Central memory CD8-positive, alpha-beta T cell (primary cell): ENCODE measurements around the gene PRSS33.

Experiments used
- ATAC-seq: fragments of 150-1000 bp; cut with Tn5 transposase; replicated peaks from 2 replicates; pipeline ENCODE4 v1.10.0; 2022; ENCODE audit warnings: mild to moderate bottlenecking, moderate FRiP score, moderate number of reproducible peaks; ENCODE audit not compliant: poor library complexity, severe bottlenecking; ENCODE audit errors: extremely low read depth
- DNase-seq, 2 donors: peaks; one replicate each; pipeline ENCODE4 v3.0.0; 2021; ENCODE audit warnings: low spot score in 2 of 2
- H3K27ac Mint-ChIP-seq: one replicate; pipeline ENCODE4 v1.8.0; 2022; ENCODE audit warnings: low read depth, mild to moderate bottlenecking, moderate library complexity, mixed read lengths
- H3K27me3 Mint-ChIP-seq: one replicate; pipeline ENCODE4 v1.8.0; 2022; ENCODE audit warnings: mixed read lengths
- H3K36me3 Mint-ChIP-seq: one replicate; pipeline ENCODE4 v1.8.0; 2022; ENCODE audit warnings: mild to moderate bottlenecking, moderate library complexity, mixed read lengths; ENCODE audit not compliant: insufficient read depth
- H3K4me1 Mint-ChIP-seq: one replicate; pipeline ENCODE4 v1.8.0; 2022; ENCODE audit warnings: mixed read lengths
- H3K4me3 Mint-ChIP-seq: one replicate; pipeline ENCODE4 v1.8.0; 2022; ENCODE audit warnings: mild to moderate bottlenecking, moderate library complexity, mixed read lengths
- H3K9me3 Mint-ChIP-seq: one replicate; pipeline ENCODE4 v1.8.0; 2022; ENCODE audit warnings: mixed read lengths

The PRSS33 gene

DNA sequence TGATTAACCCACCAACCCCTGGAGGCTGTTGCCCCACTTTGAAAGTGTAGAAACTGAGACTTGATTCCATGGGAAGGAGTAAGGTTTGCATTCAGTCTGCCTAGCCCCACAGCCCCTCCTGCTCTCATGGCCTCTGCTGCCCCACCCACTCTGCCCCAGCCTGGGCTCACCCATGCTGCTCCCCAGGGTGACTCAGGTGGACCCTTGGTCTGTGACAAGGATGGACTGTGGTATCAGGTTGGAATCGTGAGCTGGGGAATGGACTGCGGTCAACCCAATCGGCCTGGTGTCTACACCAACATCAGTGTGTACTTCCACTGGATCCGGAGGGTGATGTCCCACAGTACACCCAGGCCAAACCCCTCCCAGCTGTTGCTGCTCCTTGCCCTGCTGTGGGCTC, 17.4 kb upstream of the PRSS33 start:
- H3K27me3 Mint-ChIP-seq, result peaks cover 51% of the 10 kb centered on the region
- H3K4me1 Mint-ChIP-seq, result no peaks in the 10 kb centered on the region
- H3K9me3 Mint-ChIP-seq, result peaks cover 5% of the 10 kb centered on the region
- no peak overlapping the region for H3K27ac Mint-ChIP-seq
- no peak for ATAC-seq
- peaks cover 2% of the 10 kb centered on the region for H3K36me3 Mint-ChIP-seq
- H3K4me3 Mint-ChIP-seq, result no peak overlapping the region
- DNase-seq, result no peak

DNA sequence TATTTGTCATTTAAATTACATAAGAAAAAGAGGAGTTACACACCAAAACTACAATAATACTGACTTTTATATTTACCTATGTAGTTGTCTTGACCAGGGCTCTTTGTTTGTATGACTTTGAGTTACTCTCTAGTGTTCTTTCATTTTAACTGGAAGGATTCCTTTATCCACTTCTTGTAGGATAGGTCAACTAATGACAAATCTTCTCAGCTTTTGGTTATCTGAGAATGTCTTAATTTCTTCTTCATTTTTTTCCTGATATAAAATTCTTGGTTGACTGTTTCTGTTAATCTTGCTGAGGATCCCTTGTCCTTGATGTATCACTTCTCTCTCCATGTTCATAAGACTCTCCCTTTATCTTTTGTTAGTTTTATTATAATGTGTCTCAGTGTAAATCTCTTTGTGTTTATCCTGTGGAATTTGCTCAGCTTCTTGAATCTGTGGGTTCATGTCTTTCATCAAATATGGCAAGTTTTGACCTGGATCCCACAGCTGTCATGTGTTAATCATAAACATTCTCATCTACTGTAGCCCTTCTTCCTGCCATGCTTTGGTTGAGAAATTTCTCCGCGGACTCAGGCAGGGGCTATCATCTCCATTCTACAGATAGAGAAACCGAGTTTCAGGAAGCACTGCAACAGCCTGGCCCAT, 16.3 kb upstream of the PRSS33 start:
- DNase-seq (no peak), ATAC-seq (no peak)
- Mint-ChIP-seq H3K27me3 (peaks cover 41% of the 10 kb centered on the region), H3K4me1 (no peaks in the 10 kb centered on the region), H3K4me3 (no peak overlapping the region), H3K9me3 (peaks cover 5% of the 10 kb centered on the region), H3K36me3 (peaks cover 2% of the 10 kb centered on the region), H3K27ac (no peak overlapping the region)

DNA sequence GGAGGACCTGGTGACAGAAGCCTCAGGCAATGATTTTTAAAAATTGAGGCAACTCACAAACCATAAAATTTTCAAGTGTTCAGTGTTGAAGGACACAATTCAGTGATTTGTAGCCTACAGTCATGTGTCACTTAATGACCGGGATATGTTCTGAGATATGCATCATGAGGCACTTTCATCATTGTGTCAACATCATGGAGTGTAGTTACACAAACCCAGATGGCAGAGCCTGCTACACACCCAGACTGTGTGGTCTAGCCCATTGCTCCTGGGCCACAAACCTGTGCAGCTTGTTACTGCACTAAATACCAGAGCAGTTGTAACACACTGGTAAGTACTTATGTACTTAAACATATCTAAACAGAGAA, 12.5 kb upstream of the PRSS33 start:
- H3K27ac Mint-ChIP-seq, result no peak overlapping the region
- H3K4me1 Mint-ChIP-seq, result no peaks in the 10 kb centered on the region
- no peak overlapping the region for H3K4me3 Mint-ChIP-seq

DNA sequence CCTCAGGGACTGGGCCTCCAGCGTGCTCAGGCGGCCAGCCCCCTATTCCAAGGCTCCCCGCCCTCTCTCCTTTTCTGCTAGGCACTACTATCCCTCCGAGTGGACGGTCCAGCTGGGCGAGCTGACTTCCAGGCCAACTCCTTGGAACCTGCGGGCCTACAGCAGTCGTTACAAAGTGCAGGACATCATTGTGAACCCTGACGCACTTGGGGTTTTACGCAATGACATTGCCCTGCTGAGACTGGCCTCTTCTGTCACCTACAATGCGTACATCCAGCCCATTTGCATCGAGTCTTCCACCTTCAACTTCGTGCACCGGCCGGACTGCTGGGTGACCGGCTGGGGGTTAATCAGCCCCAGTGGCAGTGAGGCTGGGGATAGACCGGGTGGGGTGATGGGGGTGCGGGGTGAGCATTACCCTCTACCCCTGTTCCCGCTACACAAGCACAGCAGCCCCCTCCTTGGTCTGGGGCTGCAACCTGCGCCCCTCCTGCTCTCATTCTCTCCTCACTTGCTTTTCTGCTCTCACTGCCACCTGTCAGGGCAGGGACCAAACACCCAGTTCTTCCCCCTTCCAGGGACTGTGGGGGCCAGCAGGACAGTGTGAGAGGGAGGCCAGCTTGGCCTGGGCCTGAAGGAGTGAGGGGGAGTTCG, 12.0 kb upstream of the PRSS33 start:
- no peak for ATAC-seq

More for the DNA sequence above, 12.5 kb upstream of the PRSS33 start:
- ATAC-seq (no peak), DNase-seq (no peak)
- Mint-ChIP-seq H3K27me3 (peaks cover 11% of the 10 kb centered on the region), H3K9me3 (peaks cover 5% of the 10 kb centered on the region), H3K36me3 (no peaks in the 10 kb centered on the region)

DNA sequence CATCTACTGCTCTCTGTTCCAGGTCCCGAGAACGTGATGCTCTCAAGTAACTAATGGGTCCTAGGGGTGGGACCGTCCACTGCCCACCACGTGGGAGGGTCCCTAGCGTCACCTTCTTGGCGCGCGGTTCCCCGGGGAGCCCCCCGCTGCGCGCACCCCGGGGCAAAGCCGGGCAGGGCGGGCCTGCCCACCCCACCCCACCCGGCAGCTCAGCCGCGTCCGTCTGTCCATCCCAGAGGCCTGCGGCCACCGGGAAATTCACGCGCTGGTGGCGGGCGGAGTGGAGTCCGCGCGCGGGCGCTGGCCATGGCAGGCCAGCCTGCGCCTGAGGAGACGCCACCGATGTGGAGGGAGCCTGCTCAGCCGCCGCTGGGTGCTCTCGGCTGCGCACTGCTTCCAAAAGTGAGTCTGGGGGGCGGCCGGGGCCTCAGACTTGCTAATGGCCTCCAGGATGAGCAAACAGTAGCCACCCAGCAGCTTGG, 11.4 kb upstream of the PRSS33 start:
- DNase-seq (no peak), ATAC-seq (no peak)
- Mint-ChIP-seq H3K27ac (no peak overlapping the region), H3K9me3 (peaks cover 2% of the 10 kb centered on the region), H3K36me3 (no peaks in the 10 kb centered on the region), H3K27me3 (peaks cover 20% of the 10 kb centered on the region), H3K4me1 (no peaks in the 10 kb centered on the region), H3K4me3 (no peak overlapping the region)

More for the DNA sequence above, 12.0 kb upstream of the PRSS33 start:
- Mint-ChIP-seq H3K9me3 (peaks cover 5% of the 10 kb centered on the region), H3K4me3 (no peak overlapping the region), H3K4me1 (no peaks in the 10 kb centered on the region), H3K27ac (no peak overlapping the region), H3K36me3 (no peaks in the 10 kb centered on the region), H3K27me3 (peaks cover 14% of the 10 kb centered on the region)
- DNase-seq, result no peak

DNA sequence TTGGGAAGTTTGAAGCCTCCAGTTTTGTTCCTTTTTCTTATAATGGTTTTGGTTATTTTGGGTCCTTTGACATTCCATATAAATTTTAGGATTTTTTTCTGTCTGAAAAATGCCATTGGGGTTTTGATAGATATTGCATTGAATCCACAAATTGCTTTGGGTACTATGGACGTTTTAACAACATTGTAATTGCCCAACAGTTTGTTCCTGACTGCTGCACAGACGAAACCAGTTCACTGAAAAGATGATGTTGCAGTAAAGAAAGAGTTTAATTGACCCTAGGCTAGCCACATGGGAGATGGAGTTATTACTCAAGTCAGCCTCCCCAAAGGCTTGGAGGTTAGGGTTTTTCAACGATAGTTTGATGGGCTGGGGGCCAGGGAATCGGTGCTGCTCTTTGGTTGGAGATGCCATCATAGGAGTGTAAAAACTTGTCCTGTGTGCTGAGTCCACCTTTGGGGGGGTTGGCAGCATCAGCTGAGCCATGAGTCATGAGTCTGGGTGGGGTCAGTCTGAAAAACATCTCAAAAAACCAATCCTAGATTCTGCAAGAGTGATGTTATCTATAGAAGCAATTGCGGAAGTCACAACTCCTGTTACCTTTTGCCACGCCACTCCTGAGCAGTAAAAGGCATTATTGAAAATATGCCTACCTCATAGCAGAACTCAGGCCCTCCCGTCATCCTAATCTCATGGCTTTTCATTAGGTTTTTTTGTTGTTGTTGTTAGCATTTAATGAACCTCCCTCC, 8.2 kb upstream of the PRSS33 start:
- no peaks in the 10 kb centered on the region for H3K36me3 Mint-ChIP-seq
- no peak overlapping the region for H3K27ac Mint-ChIP-seq
- DNase-seq, result no peak
- no peaks in the 10 kb centered on the region for H3K9me3 Mint-ChIP-seq
- H3K4me1 Mint-ChIP-seq, result no peaks in the 10 kb centered on the region
- no peak for ATAC-seq
- H3K27me3 Mint-ChIP-seq, result peaks cover 47% of the 10 kb centered on the region
- H3K4me3 Mint-ChIP-seq, result no peak overlapping the region

DNA sequence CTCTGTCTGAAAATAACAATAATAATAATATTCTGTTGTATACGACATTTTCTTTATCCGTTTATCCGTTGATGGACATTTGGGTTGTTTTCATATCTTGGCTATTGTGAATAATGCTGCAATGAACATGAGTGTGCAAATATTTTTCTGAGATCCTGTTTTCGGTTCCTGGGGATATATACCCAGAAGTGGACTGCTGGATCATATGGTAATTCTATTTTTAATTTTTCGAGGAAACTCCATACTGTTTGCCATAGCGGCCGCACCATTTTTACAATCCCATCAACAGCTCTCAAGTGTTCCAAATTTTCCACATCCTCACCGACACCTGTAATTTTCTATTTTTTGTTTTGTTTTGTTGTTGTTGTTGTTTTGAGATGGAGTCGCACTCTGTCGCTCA, 5.6 kb upstream of the PRSS33 start:
- Mint-ChIP-seq H3K27me3 (peaks cover 60% of the 10 kb centered on the region), H3K9me3 (no peaks in the 10 kb centered on the region), H3K36me3 (no peaks in the 10 kb centered on the region), H3K4me3 (no peak overlapping the region), H3K27ac (no peak overlapping the region), H3K4me1 (no peaks in the 10 kb centered on the region)
- DNase-seq (no peak), ATAC-seq (no peak)

DNA sequence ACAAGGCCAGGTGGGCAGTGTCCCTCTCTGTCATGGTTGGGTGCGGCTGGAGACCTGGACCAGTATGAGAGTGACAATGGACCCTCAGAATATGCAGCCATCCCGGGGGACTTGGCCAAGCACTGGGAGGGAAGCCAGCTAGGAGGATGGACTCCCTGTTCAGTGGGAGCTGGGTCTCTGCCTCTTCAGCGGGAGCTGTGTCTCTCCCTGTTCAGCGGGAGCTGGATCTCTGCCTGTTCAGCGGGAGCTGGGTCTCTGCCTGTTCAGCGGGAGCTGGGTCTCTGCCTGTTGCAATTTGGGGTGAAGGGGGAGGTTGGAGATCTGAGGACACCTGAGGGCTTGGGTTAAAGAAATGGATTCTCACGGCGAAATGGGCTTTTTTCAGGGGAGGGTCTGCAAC, 3.8 kb upstream of the PRSS33 start:
- Mint-ChIP-seq H3K27ac (no peak overlapping the region), H3K4me3 (no peak overlapping the region), H3K4me1 (no peaks in the 10 kb centered on the region), H3K27me3 (peaks cover 52% of the 10 kb centered on the region), H3K36me3 (no peaks in the 10 kb centered on the region), H3K9me3 (no peaks in the 10 kb centered on the region)
- ATAC-seq, result no peak
- no peak for DNase-seq

DNA sequence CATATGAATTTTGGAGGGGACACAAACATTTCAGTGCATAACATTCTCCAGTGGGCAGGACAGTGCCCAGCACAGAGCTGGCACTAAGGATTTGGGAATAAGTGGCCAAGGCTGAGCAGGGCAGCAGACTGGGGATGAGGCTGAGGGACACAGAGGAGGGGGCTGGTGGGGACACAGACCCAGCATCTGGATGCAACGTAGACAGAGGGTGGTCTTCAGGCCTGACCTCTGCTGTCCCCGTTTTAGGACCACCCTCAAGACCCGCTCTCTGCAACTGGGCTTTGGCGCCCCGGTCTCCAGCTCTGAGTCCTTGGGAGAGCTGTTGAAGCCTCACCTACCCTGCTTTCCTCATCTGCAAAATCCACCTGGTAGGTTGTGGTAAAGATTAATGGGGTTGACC, 3.3 kb upstream of the PRSS33 start:
- H3K4me3 Mint-ChIP-seq, result no peak overlapping the region
- H3K27me3 Mint-ChIP-seq, result peaks cover 52% of the 10 kb centered on the region
- H3K36me3 Mint-ChIP-seq, result no peaks in the 10 kb centered on the region
- H3K27ac Mint-ChIP-seq, result no peak overlapping the region
- DNase-seq (no peak), ATAC-seq (no peak)
- H3K4me1 Mint-ChIP-seq, result no peaks in the 10 kb centered on the region
- H3K9me3 Mint-ChIP-seq, result no peaks in the 10 kb centered on the region

DNA sequence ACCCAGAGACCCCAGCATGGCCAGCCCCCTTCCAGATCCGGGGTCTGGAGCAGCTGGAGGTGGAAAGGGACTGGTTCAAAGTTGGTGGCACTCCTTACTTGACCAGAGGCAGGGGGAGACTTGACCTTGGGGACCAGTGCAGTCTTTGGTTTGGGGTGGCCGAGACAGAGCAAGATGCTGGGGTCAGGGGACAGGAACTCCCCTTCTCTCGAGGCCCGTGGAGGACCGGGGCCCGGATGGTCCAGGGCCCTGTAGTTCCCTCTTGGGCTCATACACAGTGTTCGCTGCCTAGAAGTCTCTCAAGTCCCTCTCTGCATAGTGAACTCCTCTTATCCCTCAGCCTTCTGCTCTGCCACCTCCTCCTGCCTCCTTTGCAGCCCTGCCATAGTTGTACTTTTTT, 601 bp upstream of the PRSS33 start:
- no peak for ATAC-seq
- Mint-ChIP-seq H3K4me1 (peaks cover 5% of the 10 kb centered on the region), H3K27me3 (peaks cover 33% of the 10 kb centered on the region), H3K27ac (no peak overlapping the region), H3K4me3 (no peak overlapping the region), H3K9me3 (no peaks in the 10 kb centered on the region), H3K36me3 (no peaks in the 10 kb centered on the region)
- no peak for DNase-seq

DNA sequence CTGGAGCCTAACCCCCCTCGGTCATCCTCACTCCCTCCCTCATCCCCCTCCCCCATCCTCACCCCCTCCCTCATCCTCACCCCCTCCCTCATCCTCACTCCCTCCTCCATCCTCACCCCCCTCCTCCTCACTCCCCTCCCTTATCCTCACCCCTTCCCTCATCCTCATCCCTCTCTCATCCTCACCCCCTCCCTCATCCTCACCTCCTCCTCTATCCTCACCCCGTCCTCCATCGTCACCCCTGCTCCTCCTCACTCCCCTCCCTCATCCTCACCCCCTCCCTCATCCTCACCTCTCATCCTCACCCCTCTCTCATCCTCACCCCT, 571 bp downstream of the PRSS33 start:
- H3K4me1 Mint-ChIP-seq, result peaks cover 5% of the 10 kb centered on the region
- ATAC-seq, result no peak
- peak overlapping the region; percentile 88 for H3K4me3 Mint-ChIP-seq
- no peak for DNase-seq
- H3K9me3 Mint-ChIP-seq, result no peaks in the 10 kb centered on the region
- peaks cover 26% of the 10 kb centered on the region for H3K27me3 Mint-ChIP-seq
- H3K36me3 Mint-ChIP-seq, result no peaks in the 10 kb centered on the region
- H3K27ac Mint-ChIP-seq, result no peak overlapping the region

DNA sequence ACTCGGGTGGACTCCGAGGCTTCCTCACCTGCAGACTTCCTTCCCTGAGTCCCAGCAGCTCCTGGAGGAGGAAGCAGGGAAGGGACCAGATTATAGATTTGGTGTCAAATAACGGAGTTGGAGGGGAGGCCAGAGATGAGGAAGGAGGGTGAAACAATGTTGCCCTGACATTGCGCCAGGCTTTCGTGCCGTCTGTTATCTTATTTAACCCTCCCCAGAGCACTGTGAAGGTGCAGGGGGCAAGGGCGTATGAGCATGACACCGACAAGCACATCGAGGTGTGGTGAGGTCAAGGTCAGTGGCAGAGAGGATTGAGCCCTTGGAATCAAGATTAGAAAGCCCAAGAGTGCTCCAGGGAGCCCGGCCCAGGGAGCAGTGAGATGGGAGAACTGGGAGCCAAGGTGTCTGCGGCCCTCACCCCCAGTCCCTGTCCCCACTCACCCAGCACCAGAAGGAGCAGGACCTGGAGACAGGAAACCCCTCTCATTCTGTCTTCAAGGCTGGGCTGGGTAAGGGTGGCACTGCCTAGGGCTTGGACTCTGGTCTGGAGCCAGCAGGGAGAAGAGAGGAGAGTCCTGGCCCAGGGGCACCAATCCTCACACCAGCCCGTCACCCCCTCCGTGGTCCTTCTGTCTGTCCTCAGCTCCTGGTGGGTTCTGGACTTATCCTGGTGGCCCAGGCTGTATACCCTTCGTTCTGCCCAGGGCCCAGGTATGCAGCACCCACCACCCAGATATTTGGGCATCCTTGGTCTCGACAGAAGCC, 1.1 kb downstream of the PRSS33 start:
- Mint-ChIP-seq H3K27ac (no peak overlapping the region), H3K27me3 (peaks cover 21% of the 10 kb centered on the region), H3K4me3 (peak overlapping the region; percentile 88), H3K9me3 (no peaks in the 10 kb centered on the region), H3K36me3 (no peaks in the 10 kb centered on the region), H3K4me1 (peaks cover 5% of the 10 kb centered on the region)
- DNase-seq (no peak), ATAC-seq (no peak)
